Measurements from ENCODE around the gene SEMA3B.
A peak's percentile ranks its signal among the peaks of the same experiment; 100 is the strongest.

GRCh38 chr3:50260027-50260941 lies 8.7 kb upstream of the SEMA3B start:
- TF ChIP-seq CTCF (IDR thresholded peaks at IDR 0.05), result peak; percentile 98
- TF ChIP-seq ZFX (IDR thresholded peaks at IDR 0.05; ENCODE audit: borderline replicate concordance), result no peak
